GM12875 (cell line): ENCODE measurements around the gene RGS7.
"Not testable (repeated sequence)": the region's sequence is repeated elsewhere in the genome, so short reads cannot be mapped to it uniquely, and the experiment has no call there.

Source experiments
- H3K4me3 ChIP-seq: one replicate; pipeline ENCODE4 v1.5.1; 2011; ENCODE audit warnings: low read depth, low read length, control low read depth
- CTCF ChIP-seq: IDR thresholded peaks from 2 replicates; pipeline ENCODE4 v1.5.1; 2011; ENCODE audit warnings: low read depth, mild to moderate bottlenecking, control low read depth, inconsistent platforms, low read length, moderate library complexity, borderline replicate concordance; ENCODE audit not compliant: insufficient read depth

RGS7 gene

GRCh38 chr1:240758296-240758695 lies 598.7 kb downstream of the RGS7 start:
- no peak overlapping the region for H3K4me3 ChIP-seq
- no peak for TF ChIP-seq CTCF

GRCh38 chr1:240747907-240748306 lies 609.1 kb downstream of the RGS7 start:
- no peak for TF ChIP-seq CTCF
- H3K4me3 ChIP-seq, result no peak overlapping the region

- no peak for TF ChIP-seq CTCF
- H3K4me3 ChIP-seq, result no peak overlapping the region
Measured at GRCh38 chr1:240743705-240744104, 613.3 kb downstream of the RGS7 start.

- H3K4me3 ChIP-seq, result no peak overlapping the region
- TF ChIP-seq CTCF, result no peak
Measured at GRCh38 chr1:240739754-240740153, 617.3 kb downstream of the RGS7 start.

GRCh38 chr1:240739139-240739538 lies 617.9 kb downstream of the RGS7 start:
- no peak overlapping the region for H3K4me3 ChIP-seq
- TF ChIP-seq CTCF, result no peak

GRCh38 chr1:240737766-240738265 lies 619.2 kb downstream of the RGS7 start:
- no peak for TF ChIP-seq CTCF
- H3K4me3 ChIP-seq, result no peak overlapping the region

GRCh38 chr1:240737298-240737697 lies 619.7 kb downstream of the RGS7 start:
- TF ChIP-seq CTCF, result no peak
- H3K4me3 ChIP-seq, result no peak overlapping the region

GRCh38 chr1:240734705-240735104 lies 622.3 kb downstream of the RGS7 start:
- H3K4me3 ChIP-seq, result not testable (repeated sequence)
